Astrocyte (in vitro differentiated cells and primary cell): ENCODE measurements around the gene IFI27L1. TPM values are rescaled to one million over a fixed set of nuclear protein-coding genes. Genes with fewer than 3 reads are reported as not detected.

ENCODE experiments used
- DNase-seq: peaks from one replicate; pipeline ENCODE4 v3.0.0-alpha.2; 2010; ENCODE audit warnings: low read depth
- FAIRE-seq: peaks from 2 replicates; lab custom pipeline; 2011; peaks lifted over from hg19 to GRCh38; lab: Jason Lieb, UNC
- H2AFZ ChIP-seq: 2 replicates; pipeline ENCODE4 v1.6.0; 2012; ENCODE audit warnings: low read depth, low read length, inconsistent platforms
- H3K27ac ChIP-seq: 2 replicates; pipeline ENCODE4 v1.5.1; 2011; ENCODE audit warnings: low read depth, low read length, inconsistent platforms
- H3K27me3 ChIP-seq: 2 replicates; pipeline ENCODE4 v1.6.0; 2011; ENCODE audit warnings: low read length, inconsistent platforms; ENCODE audit not compliant: insufficient read depth
- H3K36me3 ChIP-seq: 2 replicates; pipeline ENCODE4 v1.5.1; 2011; ENCODE audit warnings: low read length, inconsistent platforms; ENCODE audit not compliant: insufficient read depth
- H3K4me1 ChIP-seq: 2 replicates; pipeline ENCODE4 v1.5.1; 2011; ENCODE audit warnings: low read length, inconsistent platforms; ENCODE audit not compliant: insufficient read depth
- H3K4me2 ChIP-seq: 2 replicates; pipeline ENCODE4 v1.6.0; 2012; ENCODE audit warnings: low read length, inconsistent platforms
- H3K4me3 ChIP-seq: 2 replicates; pipeline ENCODE4 v1.5.1; 2011; ENCODE audit warnings: low read depth, mild to moderate bottlenecking, low read length, inconsistent platforms; ENCODE audit not compliant: insufficient read depth
- H3K79me2 ChIP-seq: 2 replicates; pipeline ENCODE4 v1.6.0; 2012; ENCODE audit warnings: mild to moderate bottlenecking, low read length, inconsistent platforms; ENCODE audit not compliant: insufficient read depth
- H3K9ac ChIP-seq: 2 replicates; pipeline ENCODE4 v1.6.0; 2012; ENCODE audit warnings: mild to moderate bottlenecking, low read length, inconsistent platforms
- H3K9me3 ChIP-seq: 2 replicates; pipeline ENCODE4 v1.5.1; 2012; ENCODE audit warnings: low read depth, mild to moderate bottlenecking, low read length, inconsistent platforms; ENCODE audit not compliant: insufficient read depth
- H4K20me1 ChIP-seq: 2 replicates; pipeline ENCODE4 v1.6.0; 2012; ENCODE audit warnings: low read length, inconsistent platforms; ENCODE audit not compliant: insufficient read depth
- H3K27ac Mint-ChIP-seq: one replicate; pipeline ENCODE4 v1.8.0; 2021; ENCODE audit warnings: mild to moderate bottlenecking, mixed read lengths; ENCODE audit not compliant: unreplicated experiment
- H3K27me3 Mint-ChIP-seq: one replicate; pipeline ENCODE4 v1.8.0; 2021; ENCODE audit warnings: low read depth, mixed read lengths; ENCODE audit not compliant: unreplicated experiment
- H3K36me3 Mint-ChIP-seq: one replicate; pipeline ENCODE4 v1.8.0; 2021; ENCODE audit warnings: low read depth, mixed read lengths; ENCODE audit not compliant: unreplicated experiment
- H3K4me1 Mint-ChIP-seq: one replicate; pipeline ENCODE4 v1.8.0; 2021; ENCODE audit warnings: low read depth, mixed read lengths; ENCODE audit not compliant: unreplicated experiment
- H3K4me3 Mint-ChIP-seq: one replicate; pipeline ENCODE4 v1.8.0; 2021; ENCODE audit warnings: mild to moderate bottlenecking, moderate library complexity, mixed read lengths; ENCODE audit not compliant: unreplicated experiment
- H3K9me3 Mint-ChIP-seq: one replicate; pipeline ENCODE4 v1.8.0; 2021; ENCODE audit warnings: mild to moderate bottlenecking, mixed read lengths; ENCODE audit not compliant: unreplicated experiment
- EZH2 ChIP-seq: IDR thresholded peaks from 2 replicates; pipeline ENCODE4 v1.6.1; 2012; ENCODE audit warnings: mild to moderate bottlenecking, low read length, inconsistent platforms; ENCODE audit not compliant: insufficient read depth
- total RNA-seq: library from RNA; stranded (reverse); gene quantifications from 2 replicates; pipeline ENCODE4 v1.2.1, GENCODE V29; 2021
- TF ChIP-seq, protein P1 (sequence below): IDR thresholded peaks from 2 replicates; pipeline ENCODE4 v1.5.1; 2011; ENCODE audit warnings: low read depth, mild to moderate bottlenecking, inconsistent platforms, low read length, moderate library complexity; ENCODE audit not compliant: insufficient read depth

Gene IFI27L1
- total RNA-seq, 1 donor from 2014 or later, result 28.4 TPM

DNA sequence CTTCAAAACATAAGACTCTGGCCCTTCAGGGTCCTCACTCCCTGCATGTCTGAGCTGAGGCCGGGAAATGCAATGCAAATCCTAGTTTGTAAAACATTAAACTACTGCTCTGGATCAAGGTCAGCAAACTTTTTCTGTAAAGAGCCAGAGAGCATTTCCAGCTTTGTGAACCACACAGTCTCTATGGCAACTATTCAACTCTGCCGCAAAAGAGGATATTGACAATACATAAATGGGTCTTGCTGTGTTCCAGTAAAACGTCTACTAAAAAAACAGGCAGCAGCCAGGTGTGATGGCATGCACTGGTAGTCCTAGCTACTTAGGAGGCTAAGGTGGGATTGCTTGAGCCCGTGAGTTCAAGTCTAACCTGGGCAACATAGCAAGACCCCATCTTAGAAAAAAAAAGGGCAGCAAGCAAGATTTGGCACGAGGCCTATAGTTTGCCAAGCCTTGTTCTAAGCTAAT, 22.4 kb upstream of the IFI27L1 start:
- DNase-seq (no peak), FAIRE-seq (no peak)
- H4K20me1 ChIP-seq, result peaks cover 52% of the 10 kb centered on the region
- peaks cover 16% of the 10 kb centered on the region for H3K4me1 ChIP-seq
- H3K27me3 ChIP-seq, result no peaks in the 10 kb centered on the region
- H3K79me2 ChIP-seq, result peaks cover 39% of the 10 kb centered on the region
- Mint-ChIP-seq H3K4me3 (no peak overlapping the region), H3K36me3 (peaks cover 55% of the 10 kb centered on the region), H3K9me3 (peaks cover 1% of the 10 kb centered on the region), H3K27ac (no peak overlapping the region), H3K4me1 (peaks cover 24% of the 10 kb centered on the region), H3K27me3 (no peaks in the 10 kb centered on the region)
- no peak overlapping the region for H3K27ac ChIP-seq
- H2AFZ ChIP-seq, result no peak overlapping the region
- H3K36me3 ChIP-seq, result peaks cover 65% of the 10 kb centered on the region
- H3K9me3 ChIP-seq, result no peaks in the 10 kb centered on the region
- H3K9ac ChIP-seq, result no peak overlapping the region
- TF ChIP-seq EZH2, result no peak
- TF ChIP-seq, protein P1, sequence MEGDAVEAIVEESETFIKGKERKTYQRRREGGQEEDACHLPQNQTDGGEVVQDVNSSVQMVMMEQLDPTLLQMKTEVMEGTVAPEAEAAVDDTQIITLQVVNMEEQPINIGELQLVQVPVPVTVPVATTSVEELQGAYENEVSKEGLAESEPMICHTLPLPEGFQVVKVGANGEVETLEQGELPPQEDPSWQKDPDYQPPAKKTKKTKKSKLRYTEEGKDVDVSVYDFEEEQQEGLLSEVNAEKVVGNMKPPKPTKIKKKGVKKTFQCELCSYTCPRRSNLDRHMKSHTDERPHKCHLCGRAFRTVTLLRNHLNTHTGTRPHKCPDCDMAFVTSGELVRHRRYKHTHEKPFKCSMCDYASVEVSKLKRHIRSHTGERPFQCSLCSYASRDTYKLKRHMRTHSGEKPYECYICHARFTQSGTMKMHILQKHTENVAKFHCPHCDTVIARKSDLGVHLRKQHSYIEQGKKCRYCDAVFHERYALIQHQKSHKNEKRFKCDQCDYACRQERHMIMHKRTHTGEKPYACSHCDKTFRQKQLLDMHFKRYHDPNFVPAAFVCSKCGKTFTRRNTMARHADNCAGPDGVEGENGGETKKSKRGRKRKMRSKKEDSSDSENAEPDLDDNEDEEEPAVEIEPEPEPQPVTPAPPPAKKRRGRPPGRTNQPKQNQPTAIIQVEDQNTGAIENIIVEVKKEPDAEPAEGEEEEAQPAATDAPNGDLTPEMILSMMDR, result no peak
- H3K4me2 ChIP-seq, result no peak overlapping the region
- no peak overlapping the region for H3K4me3 ChIP-seq

DNA sequence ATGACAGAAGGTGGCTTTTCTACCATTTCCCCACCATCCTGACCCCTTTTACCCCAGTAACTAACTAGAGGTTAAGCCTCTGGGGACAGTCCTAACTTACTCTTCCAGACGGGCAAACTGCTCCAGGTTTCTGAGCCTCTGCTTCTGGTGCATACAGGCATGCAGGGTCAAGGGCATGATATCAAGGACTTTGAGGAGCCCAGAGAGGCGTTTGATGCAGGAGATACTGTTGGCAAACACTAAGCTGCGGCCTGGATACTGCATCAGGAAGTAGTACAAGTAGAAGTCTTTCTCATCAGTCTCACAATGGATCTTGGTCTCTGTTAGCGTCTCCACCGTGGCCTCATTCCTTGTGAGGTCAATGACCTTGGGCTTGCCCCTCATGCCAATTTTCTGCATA, 21.1 kb upstream of the IFI27L1 start:
- TF ChIP-seq, protein P1, result no peak
- TF ChIP-seq EZH2, result no peak
- peaks cover 44% of the 10 kb centered on the region for H3K36me3 Mint-ChIP-seq
- Histone ChIP-seq H3K27me3 (no peaks in the 10 kb centered on the region), H3K9ac (no peak overlapping the region), H3K36me3 (peaks cover 56% of the 10 kb centered on the region), H2AFZ (no peak overlapping the region), H3K4me1 (peaks cover 16% of the 10 kb centered on the region), H3K9me3 (no peaks in the 10 kb centered on the region), H3K4me3 (no peak overlapping the region), H3K4me2 (no peak overlapping the region), H3K27ac (no peak overlapping the region), H3K79me2 (peaks cover 52% of the 10 kb centered on the region), H4K20me1 (peaks cover 51% of the 10 kb centered on the region)
- H3K27me3 Mint-ChIP-seq, result no peaks in the 10 kb centered on the region
- no peak overlapping the region for H3K27ac Mint-ChIP-seq
- peaks cover 30% of the 10 kb centered on the region for H3K4me1 Mint-ChIP-seq
- FAIRE-seq (no peak), DNase-seq (no peak)
- peaks cover 1% of the 10 kb centered on the region for H3K9me3 Mint-ChIP-seq
- H3K4me3 Mint-ChIP-seq, result no peak overlapping the region

DNA sequence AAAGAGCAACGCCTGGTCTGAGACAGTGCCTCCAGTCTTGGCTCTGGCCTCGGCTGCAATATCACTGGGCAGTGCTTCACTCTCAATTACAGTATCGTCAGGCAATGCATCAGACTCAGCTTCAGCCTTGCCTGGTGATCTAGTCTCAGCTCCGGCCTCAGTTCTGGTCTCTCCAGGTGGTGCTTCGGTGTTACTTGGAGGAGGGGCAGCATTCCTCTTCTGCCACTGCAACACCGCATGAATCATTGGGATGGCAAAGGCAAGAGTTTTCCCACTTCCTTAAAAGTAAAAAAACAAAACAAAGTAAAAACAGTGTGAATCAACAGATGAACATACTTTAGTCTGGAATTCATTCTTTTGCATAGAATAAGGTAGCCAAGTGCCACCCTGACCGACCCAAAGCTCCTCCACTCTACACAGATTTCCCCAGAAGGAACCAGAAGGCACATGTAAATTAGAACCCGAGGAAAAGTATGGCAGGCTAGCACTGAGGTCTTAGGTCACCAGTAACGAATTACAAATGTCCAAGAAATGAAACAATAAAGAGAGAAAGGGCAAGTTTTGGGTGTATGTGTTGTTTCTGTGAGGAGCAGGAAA, 18.7 kb upstream of the IFI27L1 start:
- Histone ChIP-seq H3K27me3 (no peaks in the 10 kb centered on the region), H3K9ac (peak overlapping the region; percentile 26), H3K4me2 (peak overlapping the region; percentile 69), H2AFZ (no peak overlapping the region), H4K20me1 (peaks cover 74% of the 10 kb centered on the region), H3K79me2 (peaks cover 76% of the 10 kb centered on the region), H3K4me3 (no peak overlapping the region), H3K9me3 (no peaks in the 10 kb centered on the region), H3K4me1 (peaks cover 28% of the 10 kb centered on the region), H3K27ac (peak overlapping the region; percentile 71), H3K36me3 (peaks cover 35% of the 10 kb centered on the region)
- Mint-ChIP-seq H3K36me3 (peaks cover 31% of the 10 kb centered on the region), H3K4me1 (peaks cover 40% of the 10 kb centered on the region), H3K27ac (peak overlapping the region; percentile 95), H3K9me3 (peaks cover 6% of the 10 kb centered on the region), H3K27me3 (no peaks in the 10 kb centered on the region), H3K4me3 (no peak overlapping the region)
- DNase-seq (peak; percentile 83), FAIRE-seq (no peak)
- no peak for TF ChIP-seq EZH2
- TF ChIP-seq, protein P1, result no peak
